ENCODE results near the gene EMILIN1.

GRCh38 chr2:27071990-27072830 is 6.2 kb upstream of the EMILIN1 start:
- TF ChIP-seq CTCF (IDR thresholded peaks at IDR 0.05) (no peak), POLR2A (IDR thresholded peaks at IDR 0.05) (no peak)
